ENCODE data around the gene CELSR2.
"Not testable (repeated sequence)": the region's sequence is repeated elsewhere in the genome, so short reads cannot be mapped to it uniquely, and the experiment has no call there.

GRCh38 chr1:109305991-109306390, 56.7 kb downstream of the CELSR2 start:
- not testable (repeated sequence) for TF ChIP-seq CTCF (IDR thresholded peaks at IDR 0.05 in 8 of 11, conservative IDR thresholded peaks at IDR 0.05 in 3 of 11); POLR2A (IDR thresholded peaks at IDR 0.05); POLR2AphosphoS5 (IDR thresholded peaks at IDR 0.05)

All from spleen (tissue), 7 donors.